Measurements from ENCODE around the gene LBX2. TPM values are rescaled to one million over a fixed set of nuclear protein-coding genes. Genes with fewer than 3 reads are reported as not detected.

LBX2 gene
- total RNA-seq, 1 donor, result 5.4 TPM

GRCh38 chr2:74532222-74532621 lies 32.8 kb upstream of the LBX2 start:
- peak; percentile 92 for DNase-seq (ENCODE audit: insufficient read length, low spot score, missing footprints)
- H3K27ac ChIP-seq (ENCODE audit: low read depth, low read length), result no peak overlapping the region
- no peak overlapping the region for H2AFZ ChIP-seq (ENCODE audit: low read length)
- H4K20me1 ChIP-seq (ENCODE audit: insufficient read depth, low read length), result peaks cover 13% of the 10 kb centered on the region
- peaks cover 47% of the 10 kb centered on the region for H3K79me2 ChIP-seq (ENCODE audit: insufficient read depth, low read length)
- H3K9me3 ChIP-seq (ENCODE audit: low read depth, low read length), result no peaks in the 10 kb centered on the region
- H3K4me2 ChIP-seq (ENCODE audit: insufficient read depth, low read length), result peak overlapping the region; percentile 99
- H3K4me1 ChIP-seq (ENCODE audit: insufficient read depth, low read length), result peaks cover 29% of the 10 kb centered on the region
- peaks cover 53% of the 10 kb centered on the region for H3K36me3 ChIP-seq (ENCODE audit: insufficient read depth, low read length)
- peak; percentile 38 for TF ChIP-seq CTCF (IDR thresholded peaks at IDR 0.05; ENCODE audit: extremely low read depth, low read depth, low read length)
- H3K27me3 ChIP-seq (ENCODE audit: insufficient read depth, low read length), result no peaks in the 10 kb centered on the region
- H3K4me3 ChIP-seq (ENCODE audit: insufficient read depth, low read length), result no peak overlapping the region

GRCh38 chr2:74531666-74532065 lies 32.3 kb upstream of the LBX2 start:
- peak overlapping the region; percentile 99 for H3K4me2 ChIP-seq (ENCODE audit: insufficient read depth, low read length)
- peak overlapping the region; percentile 93 for H3K4me3 ChIP-seq (ENCODE audit: insufficient read depth, low read length)

GRCh38 chr2:74530239-74531187 lies 31.1 kb upstream of the LBX2 start:
- no peaks in the 10 kb centered on the region for H3K27me3 ChIP-seq (ENCODE audit: insufficient read depth, low read length)

More at GRCh38 chr2:74531666-74532065, 32.3 kb upstream of the LBX2 start:
- peak overlapping the region; percentile 70 for H3K27ac ChIP-seq (ENCODE audit: low read depth, low read length)
- peaks cover 29% of the 10 kb centered on the region for H3K4me1 ChIP-seq (ENCODE audit: insufficient read depth, low read length)
- H3K9me3 ChIP-seq (ENCODE audit: low read depth, low read length), result no peaks in the 10 kb centered on the region
- H4K20me1 ChIP-seq (ENCODE audit: insufficient read depth, low read length), result peaks cover 16% of the 10 kb centered on the region
- no peaks in the 10 kb centered on the region for H3K27me3 ChIP-seq (ENCODE audit: insufficient read depth, low read length)
- H3K36me3 ChIP-seq (ENCODE audit: insufficient read depth, low read length), result peaks cover 53% of the 10 kb centered on the region
- peaks cover 47% of the 10 kb centered on the region for H3K79me2 ChIP-seq (ENCODE audit: insufficient read depth, low read length)
- TF ChIP-seq CTCF (IDR thresholded peaks at IDR 0.05; ENCODE audit: extremely low read depth, low read depth, low read length), result no peak
- no peak for DNase-seq (ENCODE audit: insufficient read length, low spot score, missing footprints)
- H2AFZ ChIP-seq (ENCODE audit: low read length), result no peak overlapping the region

More at GRCh38 chr2:74530239-74531187, 31.1 kb upstream of the LBX2 start:
- Histone ChIP-seq H3K4me1 (ENCODE audit: insufficient read depth, low read length) (peaks cover 29% of the 10 kb centered on the region), H3K9me3 (ENCODE audit: low read depth, low read length) (no peaks in the 10 kb centered on the region), H2AFZ (ENCODE audit: low read length) (peak overlapping the region; percentile 86), H3K79me2 (ENCODE audit: insufficient read depth, low read length) (peaks cover 47% of the 10 kb centered on the region), H3K27ac (ENCODE audit: low read depth, low read length) (peak overlapping the region; percentile 70), H3K36me3 (ENCODE audit: insufficient read depth, low read length) (peaks cover 56% of the 10 kb centered on the region), H3K4me2 (ENCODE audit: insufficient read depth, low read length) (peak overlapping the region; percentile 99), H4K20me1 (ENCODE audit: insufficient read depth, low read length) (peaks cover 16% of the 10 kb centered on the region), H3K4me3 (ENCODE audit: insufficient read depth, low read length) (peak overlapping the region; percentile 93)
- DNase-seq (ENCODE audit: insufficient read length, low spot score, missing footprints), result peak; percentile 96
- no peak for TF ChIP-seq CTCF (IDR thresholded peaks at IDR 0.05; ENCODE audit: extremely low read depth, low read depth, low read length)

Measured in osteoblast (primary cell).